Measurements from ENCODE around the gene ZNF496. TPM values are rescaled to one million over a fixed set of nuclear protein-coding genes. Genes with fewer than 3 reads are reported as not detected.

Gene ZNF496
- total RNA-seq, 1 experiment from 2014 or later, result 36.4 TPM

DNA sequence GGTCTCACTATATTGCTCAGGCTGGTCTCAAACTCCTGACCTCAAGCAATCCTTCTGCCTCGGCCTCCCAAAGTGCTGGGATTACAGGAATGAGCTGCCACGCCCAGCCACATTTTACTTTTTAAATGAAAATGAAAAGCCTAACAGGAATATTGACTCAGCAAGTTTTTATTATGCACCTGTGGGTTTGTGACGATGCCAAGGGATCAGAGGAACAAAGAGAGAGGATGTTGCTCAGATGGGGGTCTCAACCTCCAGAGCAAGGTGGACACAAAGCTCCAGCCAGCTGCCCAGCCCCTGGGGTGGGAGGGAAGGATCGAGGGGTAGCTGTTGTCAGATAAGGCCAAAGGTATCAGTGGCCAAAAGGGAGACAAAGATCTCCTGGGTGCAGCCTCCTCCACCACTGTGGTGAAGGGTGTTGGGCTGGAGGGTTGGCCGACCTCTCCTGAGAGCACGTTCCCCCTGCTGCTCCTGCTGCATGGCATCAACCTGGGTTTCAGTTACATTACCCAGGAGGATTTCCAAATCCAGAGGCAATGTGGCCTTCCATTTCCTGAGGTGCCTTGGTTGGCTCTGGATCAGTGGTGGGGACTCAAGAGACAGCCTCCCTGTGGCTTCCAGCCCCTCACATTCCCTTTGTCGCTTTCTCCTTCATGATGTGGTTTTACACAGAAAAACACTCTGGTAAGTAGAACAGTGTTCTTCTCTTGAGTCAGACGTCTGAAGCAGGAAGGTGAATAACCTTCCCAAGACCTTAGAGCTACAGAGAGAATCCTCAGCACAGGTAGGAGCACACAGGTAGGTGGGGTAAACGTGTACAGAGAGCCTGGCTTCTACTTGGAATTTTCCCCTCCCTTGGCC is 34.2 kb downstream of the ZNF496 start:
- intact Hi-C loops (cut with micrococcal nuclease; ENCODE audit: unreplicated experiment), result loop anchor here (5.0 kb wide), 1 partner anchor 85 kb away; no protein-coding TSS in a partner anchor
- Histone ChIP-seq H3K4me3 (ENCODE audit: low read depth, low read length) (no peak overlapping the region), H3K27me3 (replicated peaks; ENCODE audit: control insufficient read depth, insufficient read depth, low read length) (no peaks in the 10 kb centered on the region), H3K4me1 (no peaks in the 10 kb centered on the region), H3K36me3 (ENCODE audit: control insufficient read depth, insufficient read depth, low read length) (no peaks in the 10 kb centered on the region; the same call in 1 of the 2 replicates), H3K9me3 (no peaks in the 10 kb centered on the region)
- Mint-ChIP-seq H3K4me3 (ENCODE audit: unreplicated experiment) (no peak overlapping the region), H3K27ac (ENCODE audit: unreplicated experiment) (no peak overlapping the region), H3K36me3 (ENCODE audit: insufficient read depth, unreplicated experiment) (peaks cover 9% of the 10 kb centered on the region), H3K4me1 (ENCODE audit: low read depth, unreplicated experiment) (no peaks in the 10 kb centered on the region), H3K27me3 (ENCODE audit: insufficient read depth, unreplicated experiment) (no peaks in the 10 kb centered on the region), H3K9me3 (ENCODE audit: unreplicated experiment) (no peaks in the 10 kb centered on the region)
- no peak for DNase-seq
- POLR2A ChIA-PET, result no interaction called here
- TF ChIP-seq CTCF (IDR thresholded peaks at IDR 0.05; ENCODE audit: insufficient read depth in 1 of 2, low read depth in 1 of 2, low read length in 1 of 2, severe bottlenecking in 1 of 2, unreplicated experiment in 1 of 2), result no peak
- no TSS peak for BruUV-seq (replicated peaks)
- CTCF ChIA-PET, result no interaction called here

GRCh38 chr1:247296599-247297180 is 35.0 kb downstream of the ZNF496 start:
- CTCF ChIA-PET, result no interaction called here
- intact Hi-C loops (cut with micrococcal nuclease; ENCODE audit: unreplicated experiment), result loop anchor here (5.0 kb wide), 1 partner anchor 84 kb away; no protein-coding TSS in a partner anchor
- peaks cover 1% of the 10 kb centered on the region for H3K36me3 Mint-ChIP-seq (ENCODE audit: insufficient read depth, unreplicated experiment)
- H3K4me3 Mint-ChIP-seq (ENCODE audit: unreplicated experiment), result no peak overlapping the region
- no TSS peak for BruUV-seq (replicated peaks)
- TF ChIP-seq CTCF (IDR thresholded peaks at IDR 0.05; ENCODE audit: insufficient read depth in 1 of 2, low read depth in 1 of 2, low read length in 1 of 2, severe bottlenecking in 1 of 2, unreplicated experiment in 1 of 2), result no peak
- Histone ChIP-seq H3K4me3 (ENCODE audit: low read depth, low read length) (no peak overlapping the region), H3K4me1 (no peaks in the 10 kb centered on the region), H3K27me3 (replicated peaks; ENCODE audit: control insufficient read depth, insufficient read depth, low read length) (no peaks in the 10 kb centered on the region), H3K36me3 (ENCODE audit: control insufficient read depth, insufficient read depth, low read length) (no peaks in the 10 kb centered on the region), H3K9me3 (no peaks in the 10 kb centered on the region)
- H3K4me1 Mint-ChIP-seq (ENCODE audit: low read depth, unreplicated experiment), result no peaks in the 10 kb centered on the region
- no peaks in the 10 kb centered on the region for H3K9me3 Mint-ChIP-seq (ENCODE audit: unreplicated experiment)
- H3K27ac Mint-ChIP-seq (ENCODE audit: unreplicated experiment), result no peak overlapping the region
- no peaks in the 10 kb centered on the region for H3K27me3 Mint-ChIP-seq (ENCODE audit: insufficient read depth, unreplicated experiment)
- DNase-seq, result no peak
- POLR2A ChIA-PET, result no interaction called here

GRCh38 chr1:247295746-247296145 is 35.9 kb downstream of the ZNF496 start:
- CTCF ChIA-PET, result no interaction called here
- H3K9me3 Mint-ChIP-seq (ENCODE audit: unreplicated experiment), result no peaks in the 10 kb centered on the region
- BruUV-seq (replicated peaks), result no TSS peak
- no peaks in the 10 kb centered on the region for H3K36me3 ChIP-seq (ENCODE audit: control insufficient read depth, insufficient read depth, low read length)
- H3K4me3 Mint-ChIP-seq (ENCODE audit: unreplicated experiment), result no peak overlapping the region
- intact Hi-C loops (cut with micrococcal nuclease; ENCODE audit: unreplicated experiment), result loop anchor here (5.0 kb wide), 1 partner anchor 83 kb away; no protein-coding TSS in a partner anchor
- no peaks in the 10 kb centered on the region for H3K4me1 ChIP-seq
- TF ChIP-seq CTCF (IDR thresholded peaks at IDR 0.05; ENCODE audit: insufficient read depth in 1 of 2, low read depth in 1 of 2, low read length in 1 of 2, severe bottlenecking in 1 of 2, unreplicated experiment in 1 of 2), result no peak
- no peaks in the 10 kb centered on the region for H3K27me3 ChIP-seq (replicated peaks; ENCODE audit: control insufficient read depth, insufficient read depth, low read length)
- H3K27me3 Mint-ChIP-seq (ENCODE audit: insufficient read depth, unreplicated experiment), result no peaks in the 10 kb centered on the region
- no peaks in the 10 kb centered on the region for H3K4me1 Mint-ChIP-seq (ENCODE audit: low read depth, unreplicated experiment)
- H3K9me3 ChIP-seq, result no peaks in the 10 kb centered on the region
- H3K27ac Mint-ChIP-seq (ENCODE audit: unreplicated experiment), result no peak overlapping the region
- no peaks in the 10 kb centered on the region for H3K36me3 Mint-ChIP-seq (ENCODE audit: insufficient read depth, unreplicated experiment)
- DNase-seq, result no peak
- no peak overlapping the region for H3K4me3 ChIP-seq (ENCODE audit: low read depth, low read length)
- POLR2A ChIA-PET, result no interaction called here
